Body of pancreas (tissue), 4 donors: ENCODE data around the gene ZFP62. TPM values are rescaled to one million over a fixed set of nuclear protein-coding genes. Genes with fewer than 3 reads are reported as not detected.

Experiments
- ATAC-seq: fragments of 150-250 bp; one replicate; pipeline ENCODE4 v1.9.1; 2016
- DNase-seq, 4 donors: peaks; one replicate each; pipeline ENCODE4 v3.0.0-alpha.2; 2019
- H3K27ac ChIP-seq, 4 donors: fragments of 200-600 bp; sonication (generic); 1 replicate in 3 of 4; 2 replicates in 1 of 4; pipeline versions ENCODE4 v1.5.1 to v1.6.1; 2016 to 2019; ENCODE audit warnings: mild to moderate bottlenecking in 1 of 4, mixed read lengths in 1 of 4, moderate library complexity in 1 of 4
- H3K27me3 ChIP-seq, 2 donors: fragments of 200-600 bp; sonication (generic); one replicate each; pipeline ENCODE4 v1.6.0; 2016; ENCODE audit warnings: mild to moderate bottlenecking in 1 of 2
- H3K36me3 ChIP-seq, 2 donors: fragments of 200-600 bp; sonication (generic); replicated peaks in 1 of 2; 2 replicates each; pipeline ENCODE4 v1.5.1; 2016; ENCODE audit warnings: low read depth in 2 of 2; ENCODE audit not compliant: insufficient read depth in 1 of 2
- H3K4me1 ChIP-seq: fragments of 200-600 bp; sonication (generic); one replicate; pipeline ENCODE4 v1.6.0; 2016
- H3K4me3 ChIP-seq, 2 donors: fragments of 200-600 bp; sonication (generic); 1 replicate in 1 of 2; 2 replicates in 1 of 2; pipeline ENCODE4 v1.5.1; 2016 to 2019
- H3K9me3 ChIP-seq, 3 donors: fragments of 200-600 bp; sonication (generic); 1 replicate in 2 of 3; 2 replicates in 1 of 3; pipeline ENCODE4 v1.5.1; 2016
- POLR2A ChIP-seq, 3 donors: fragments of 450-650 bp; IDR thresholded peaks; one replicate each; pipeline ENCODE4 v1.6.1; 2016; ENCODE audit warnings: antibody characterized with exemption in 3 of 3, mild to moderate bottlenecking in 2 of 3
- WGBS, 2 donors: methylation state at CpG; one replicate each; pipeline ENCODE4 v1.1.5; 2017; 5-methylcytosine and 5-hydroxymethylcytosine counted together
- intact Hi-C: fragments of 100-400 bp; cut with DNase I; formaldehyde crosslinking; loops from one replicate; pipeline ENCODE4 v1.15.1; 2023
- total RNA-seq, 2 donors: library from RNA; depleted of rRNA; stranded (reverse); fragments of >200 nt; gene quantifications; one replicate each; pipeline ENCODE4 v1.1.0, GENCODE V29; 2016
- TF ChIP-seq, protein P1 (sequence below), 7 experiments: fragments of 450-650 bp in 4 of 7; fragments of 200-600 bp in 3 of 7; sonication (generic) in 3 of 7; IDR thresholded peaks; one replicate each; pipeline ENCODE4 v1.5.1; 2016 to 2019; ENCODE audit warnings: antibody characterized with exemption in 7 of 7

Gene ZFP62
- total RNA-seq: 10 to 100 TPM; 17.1 to 24.6 TPM

GRCh38 chr5:180860887-180861822, at the start of gene ZFP62:
TSS of gene ZFP62 (minus strand) at chr5:180861276. CDS start at chr5:180861219, 57 bp downstream.
- Histone ChIP-seq H3K4me3 (peak within 1 kb of the TSS; percentile 67 to 92), H3K36me3 (peaks cover 0 to 1% of the 10 kb centered on the region in 2 donors), H3K27me3 (no peaks in the 10 kb centered on the region), H3K4me1 (peaks cover 21% of the 10 kb centered on the region), H3K27ac (peak within 1 kb of the TSS; percentile 87 to 95 (median 92)), H3K9me3 (no peaks in the 10 kb centered on the region)
- peak; percentile 67 to 86 (median 85) for TF ChIP-seq POLR2A (IDR thresholded peaks at IDR 0.05)
- TF ChIP-seq, protein P1, sequence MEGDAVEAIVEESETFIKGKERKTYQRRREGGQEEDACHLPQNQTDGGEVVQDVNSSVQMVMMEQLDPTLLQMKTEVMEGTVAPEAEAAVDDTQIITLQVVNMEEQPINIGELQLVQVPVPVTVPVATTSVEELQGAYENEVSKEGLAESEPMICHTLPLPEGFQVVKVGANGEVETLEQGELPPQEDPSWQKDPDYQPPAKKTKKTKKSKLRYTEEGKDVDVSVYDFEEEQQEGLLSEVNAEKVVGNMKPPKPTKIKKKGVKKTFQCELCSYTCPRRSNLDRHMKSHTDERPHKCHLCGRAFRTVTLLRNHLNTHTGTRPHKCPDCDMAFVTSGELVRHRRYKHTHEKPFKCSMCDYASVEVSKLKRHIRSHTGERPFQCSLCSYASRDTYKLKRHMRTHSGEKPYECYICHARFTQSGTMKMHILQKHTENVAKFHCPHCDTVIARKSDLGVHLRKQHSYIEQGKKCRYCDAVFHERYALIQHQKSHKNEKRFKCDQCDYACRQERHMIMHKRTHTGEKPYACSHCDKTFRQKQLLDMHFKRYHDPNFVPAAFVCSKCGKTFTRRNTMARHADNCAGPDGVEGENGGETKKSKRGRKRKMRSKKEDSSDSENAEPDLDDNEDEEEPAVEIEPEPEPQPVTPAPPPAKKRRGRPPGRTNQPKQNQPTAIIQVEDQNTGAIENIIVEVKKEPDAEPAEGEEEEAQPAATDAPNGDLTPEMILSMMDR (IDR thresholded peaks at IDR 0.05): peak in 3 of 7 experiments; percentile 6 to 31 (median 24)
- WGBS, 2 donors: 1% methylated on average over 14 to 82 of the region's 84 CpGs
- peak; percentile 93 for ATAC-seq
- intact Hi-C loops: loop anchor here (10.0 kb wide), 1 partner anchor 294 kb away; no protein-coding TSS in a partner anchor
- DNase-seq: peak; percentile 93 to 97 (median 96)

GRCh38 chr5:180910735-180911134, 49.7 kb upstream of the ZFP62 start:
- Histone ChIP-seq H3K4me3 (no peak overlapping the region), H3K9me3 (no peaks in the 10 kb centered on the region), H3K36me3 (no peaks in the 10 kb centered on the region), H3K27me3 (no peaks in the 10 kb centered on the region), H3K4me1 (no peaks in the 10 kb centered on the region), H3K27ac (no peak overlapping the region)
- intact Hi-C loops: no loop called here
- ATAC-seq: no peak
- WGBS, 2 donors: 85 to 86% methylated on average over 5 of the region's 5 CpGs
- DNase-seq: no peak
- TF ChIP-seq, protein P1 (IDR thresholded peaks at IDR 0.05): no peak
- TF ChIP-seq POLR2A (IDR thresholded peaks at IDR 0.05): no peak

GRCh38 chr5:180910182-180910581, 49.1 kb upstream of the ZFP62 start:
- TF ChIP-seq, protein P1 (IDR thresholded peaks at IDR 0.05): no peak
- TF ChIP-seq POLR2A (IDR thresholded peaks at IDR 0.05): no peak
- DNase-seq (no peak), ATAC-seq (no peak)
- Histone ChIP-seq H3K4me1 (no peaks in the 10 kb centered on the region), H3K9me3 (no peaks in the 10 kb centered on the region), H3K27me3 (no peaks in the 10 kb centered on the region), H3K27ac (no peak overlapping the region), H3K4me3 (no peak overlapping the region), H3K36me3 (no peaks in the 10 kb centered on the region)
- WGBS, 2 donors: 61 to 69% methylated on average over 2 of the region's 2 CpGs
- intact Hi-C loops: no loop called here

- ATAC-seq (no peak), DNase-seq (no peak)
- no peaks in the 10 kb centered on the region for H3K9me3 ChIP-seq
- no peak for TF ChIP-seq POLR2A (IDR thresholded peaks at IDR 0.05)
- TF ChIP-seq, protein P1 (IDR thresholded peaks at IDR 0.05): no peak
- H3K27me3 ChIP-seq: no peaks in the 10 kb centered on the region
- H3K4me1 ChIP-seq: no peaks in the 10 kb centered on the region
- H3K4me3 ChIP-seq: no peak overlapping the region
- intact Hi-C loops: no loop called here
- H3K36me3 ChIP-seq: no peaks in the 10 kb centered on the region
- 79 to 85% methylated on average over 5 of the region's 5 CpGs for WGBS, 2 donors
- no peak overlapping the region for H3K27ac ChIP-seq
These were observed 48.7 kb upstream of the ZFP62 start for GRCh38 chr5:180909782-180910181.
